ACC112 (cell line): ENCODE measurements around the gene CEP41.

ENCODE experiments used
- H2AFZ ChIP-seq: fragments of 200-600 bp; sonication (generic); one replicate; pipeline ENCODE4 v1.6.0; 2017; ENCODE audit warnings: antibody characterized with exemption, low read length; ENCODE audit not compliant: unreplicated experiment
- H3K27ac ChIP-seq: fragments of 200-600 bp; sonication (generic); 2 replicates; pipeline ENCODE4 v1.5.1; 2014; ENCODE audit warnings: low read depth, mild to moderate bottlenecking, antibody characterized with exemption, low read length, moderate library complexity
- H3K27me3 ChIP-seq: fragments of 200-600 bp; sonication (generic); 2 replicates; pipeline ENCODE4 v1.6.1; 2014; ENCODE audit warnings: mild to moderate bottlenecking, antibody characterized with exemption, low read length, moderate library complexity, mixed read lengths; ENCODE audit not compliant: insufficient read depth
- H3K36me3 ChIP-seq: fragments of 200-600 bp; sonication (generic); 2 replicates; pipeline ENCODE4 v1.6.1; 2016; ENCODE audit warnings: mild to moderate bottlenecking, antibody characterized with exemption, low read length, moderate library complexity, mixed read lengths; ENCODE audit not compliant: insufficient read depth
- H3K4me1 ChIP-seq: fragments of 200-600 bp; sonication (generic); one replicate; pipeline ENCODE4 v1.6.1; 2016; ENCODE audit warnings: low read length, mixed read lengths; ENCODE audit not compliant: insufficient read depth, unreplicated experiment, control insufficient read depth
- H3K4me3 ChIP-seq: fragments of 200-600 bp; sonication (generic); 2 replicates; pipeline ENCODE4 v1.5.1; 2014; ENCODE audit warnings: mild to moderate bottlenecking, low read depth, low read length
- H3K79me2 ChIP-seq: fragments of 200-600 bp; sonication (generic); one replicate; pipeline ENCODE4 v1.6.0; 2016; ENCODE audit warnings: low read length; ENCODE audit not compliant: control insufficient read depth, unreplicated experiment, insufficient read depth

Gene CEP41

DNA sequence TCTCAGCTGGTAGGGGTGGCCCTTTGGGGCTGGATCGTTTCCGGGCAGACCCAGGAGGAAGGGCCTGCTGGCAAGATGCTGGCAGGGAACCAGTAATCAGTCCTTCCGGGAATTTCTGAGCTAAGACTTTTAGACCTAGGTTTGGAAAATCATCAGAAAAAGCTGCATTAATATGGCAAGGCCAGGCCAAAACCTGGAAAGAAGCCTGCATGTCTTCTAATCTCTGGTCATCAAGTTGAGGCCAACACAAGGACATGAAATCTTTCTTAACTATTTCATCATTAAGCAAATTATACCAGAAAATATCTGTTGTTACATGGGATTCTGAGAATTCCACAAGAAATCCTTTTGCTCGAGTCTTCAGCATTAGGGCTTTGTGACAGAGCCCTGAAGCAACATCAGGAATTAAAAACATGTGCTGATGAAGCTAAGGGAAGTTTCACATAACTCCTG, 40.7 kb downstream of the CEP41 start:
- H3K79me2 ChIP-seq, result no peaks in the 10 kb centered on the region
- H3K36me3 ChIP-seq, result peaks cover 8% of the 10 kb centered on the region; the same call in 1 of the 2 replicates
- no peak overlapping the region for H3K4me3 ChIP-seq
- H3K27ac ChIP-seq, result no peak overlapping the region
- H3K4me1 ChIP-seq, result no peaks in the 10 kb centered on the region
- H2AFZ ChIP-seq, result no peak overlapping the region
- H3K27me3 ChIP-seq, result no peaks in the 10 kb centered on the region

DNA sequence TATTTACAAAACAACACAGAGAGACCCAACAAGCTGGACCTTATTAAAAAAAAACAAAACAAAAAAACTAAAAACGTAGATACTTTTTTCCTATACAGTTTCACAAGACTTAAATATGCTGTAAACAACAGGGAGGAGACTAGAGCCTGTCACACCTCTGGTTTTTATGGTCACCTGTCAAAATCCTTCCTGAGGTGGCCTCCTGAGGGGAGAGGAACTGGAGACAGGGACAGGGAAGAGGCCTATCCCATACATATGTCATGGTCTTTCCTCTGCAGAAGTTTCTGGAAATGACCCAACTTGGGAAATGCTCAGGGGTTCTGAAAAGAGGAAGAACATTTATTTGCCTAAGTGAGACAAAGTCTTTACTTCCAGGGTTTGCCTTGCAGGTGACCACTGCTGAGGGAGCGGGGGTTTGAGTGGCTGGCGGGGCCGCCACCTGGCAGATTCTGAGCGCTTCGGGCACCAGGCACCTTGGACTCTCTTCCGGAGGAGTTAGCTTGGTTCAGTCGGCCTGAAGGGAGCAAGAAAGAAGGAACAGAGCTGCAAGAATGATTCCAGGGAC, 42.2 kb downstream of the CEP41 start:
- H3K27ac ChIP-seq, result no peak overlapping the region
- no peaks in the 10 kb centered on the region for H3K27me3 ChIP-seq
- no peak overlapping the region for H3K4me3 ChIP-seq
- no peaks in the 10 kb centered on the region for H3K79me2 ChIP-seq
- H3K36me3 ChIP-seq, result peaks cover 8% of the 10 kb centered on the region; the same call in 1 of the 2 replicates
- no peaks in the 10 kb centered on the region for H3K4me1 ChIP-seq
- H2AFZ ChIP-seq, result no peak overlapping the region

DNA sequence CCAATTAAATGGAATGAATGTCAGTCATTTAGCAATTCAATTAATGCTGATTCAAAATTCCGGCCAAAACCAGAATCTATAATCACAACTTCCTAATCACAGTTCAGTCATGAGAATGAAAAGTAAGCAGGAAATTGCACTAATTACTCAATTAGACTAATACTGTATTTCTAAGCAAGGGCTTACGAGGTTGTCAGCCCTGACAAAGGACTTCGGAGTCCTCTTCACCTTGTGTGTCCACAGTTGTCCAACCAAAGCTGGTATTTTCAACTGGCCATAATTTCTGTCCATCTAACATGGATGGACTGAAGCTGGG, 43.1 kb downstream of the CEP41 start:
- peaks cover 5% of the 10 kb centered on the region for H3K4me1 ChIP-seq
- H3K27ac ChIP-seq, result no peak overlapping the region
- peaks cover 8% of the 10 kb centered on the region; the same call in 1 of the 2 replicates for H3K36me3 ChIP-seq
- H3K79me2 ChIP-seq, result no peaks in the 10 kb centered on the region
- H3K4me3 ChIP-seq, result no peak overlapping the region
- H3K27me3 ChIP-seq, result no peaks in the 10 kb centered on the region
- H2AFZ ChIP-seq, result no peak overlapping the region

DNA sequence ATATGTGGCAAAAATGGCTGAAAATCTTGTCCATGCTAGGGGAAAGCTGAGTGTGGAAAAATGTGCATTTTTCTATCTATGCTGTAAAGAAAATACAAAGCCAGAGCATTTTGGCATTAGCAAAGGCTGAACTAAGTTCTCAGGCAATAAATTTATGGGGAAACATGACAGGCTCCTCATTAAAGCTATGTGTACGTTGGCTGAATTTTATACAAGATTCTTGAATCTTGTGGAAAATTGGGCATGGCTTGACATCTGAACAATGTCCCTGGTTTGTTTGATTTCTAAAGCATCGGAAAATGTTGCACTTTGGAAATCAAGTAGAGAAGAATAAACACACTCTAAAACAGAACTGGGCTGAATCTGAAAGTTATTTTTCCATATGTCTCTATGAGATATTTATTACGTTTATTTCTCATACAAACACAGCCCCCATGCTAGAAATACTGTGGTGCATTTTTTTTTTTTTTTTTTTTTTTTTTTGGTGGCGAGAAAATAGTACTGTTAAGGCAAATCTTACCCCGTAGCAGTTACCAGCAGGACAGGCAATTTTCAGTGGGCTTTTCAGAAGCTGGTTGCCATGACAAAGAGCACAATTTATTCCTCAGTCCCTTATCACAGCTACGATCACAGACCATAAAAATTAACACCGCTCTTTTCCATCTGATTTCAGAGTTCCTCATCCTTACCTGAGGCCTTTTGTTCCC, 43.6 kb downstream of the CEP41 start:
- Histone ChIP-seq H3K79me2 (no peaks in the 10 kb centered on the region), H3K27ac (no peak overlapping the region), H3K27me3 (no peaks in the 10 kb centered on the region), H2AFZ (no peak overlapping the region), H3K4me3 (no peak overlapping the region), H3K36me3 (peaks cover 8% of the 10 kb centered on the region; the same call in 1 of the 2 replicates), H3K4me1 (peaks cover 10% of the 10 kb centered on the region)

DNA sequence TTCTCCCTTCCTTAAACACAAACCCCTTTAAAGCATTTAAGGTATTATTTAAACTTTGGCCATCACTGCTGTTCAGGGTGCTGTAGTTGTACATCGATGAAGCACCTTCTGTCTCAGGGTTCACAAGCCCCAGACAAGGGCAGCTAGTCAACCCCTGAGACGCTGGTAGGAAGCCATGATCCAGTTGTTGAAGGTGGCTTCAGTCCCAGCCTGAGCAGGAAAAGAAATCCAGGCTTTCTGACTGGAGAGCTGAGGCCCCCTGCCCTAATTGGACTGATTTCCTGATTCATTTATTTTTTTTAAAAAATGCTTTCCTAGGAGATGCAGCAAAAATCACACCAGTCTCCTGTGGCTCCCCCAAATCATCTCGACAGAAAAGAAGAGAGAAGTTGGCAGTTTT, 44.7 kb downstream of the CEP41 start:
- H3K79me2 ChIP-seq, result no peaks in the 10 kb centered on the region

DNA sequence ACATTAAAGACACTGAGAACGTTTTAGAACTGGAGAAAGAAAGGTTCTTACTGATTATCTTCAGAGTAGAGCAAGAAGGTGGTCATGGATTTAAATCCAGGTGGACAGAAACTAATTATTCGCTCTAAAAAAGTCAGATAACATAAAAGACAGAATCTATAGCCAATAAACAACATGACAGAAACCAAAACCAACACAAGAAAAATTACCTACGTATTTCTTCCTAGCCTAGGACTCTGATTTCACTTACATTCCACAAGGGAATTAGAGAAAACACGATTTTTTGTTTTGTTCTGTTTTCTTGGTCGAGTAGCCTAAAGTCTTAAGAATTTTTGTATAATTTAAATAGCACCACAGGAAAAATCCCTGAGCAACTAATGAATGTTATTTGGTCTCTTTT, 45.4 kb downstream of the CEP41 start:
- H3K4me1 ChIP-seq, result peaks cover 17% of the 10 kb centered on the region
- no peak overlapping the region for H2AFZ ChIP-seq
- H3K27ac ChIP-seq, result no peak overlapping the region
- no peak overlapping the region for H3K4me3 ChIP-seq
- H3K79me2 ChIP-seq, result no peaks in the 10 kb centered on the region
- H3K36me3 ChIP-seq, result peaks cover 8% of the 10 kb centered on the region; the same call in 1 of the 2 replicates
- no peaks in the 10 kb centered on the region for H3K27me3 ChIP-seq

More for the DNA sequence above, 44.7 kb downstream of the CEP41 start:
- Histone ChIP-seq H3K4me1 (peaks cover 17% of the 10 kb centered on the region), H3K27me3 (no peaks in the 10 kb centered on the region), H3K4me3 (no peak overlapping the region), H2AFZ (no peak overlapping the region), H3K27ac (no peak overlapping the region), H3K36me3 (peaks cover 8% of the 10 kb centered on the region; the same call in 1 of the 2 replicates)

DNA sequence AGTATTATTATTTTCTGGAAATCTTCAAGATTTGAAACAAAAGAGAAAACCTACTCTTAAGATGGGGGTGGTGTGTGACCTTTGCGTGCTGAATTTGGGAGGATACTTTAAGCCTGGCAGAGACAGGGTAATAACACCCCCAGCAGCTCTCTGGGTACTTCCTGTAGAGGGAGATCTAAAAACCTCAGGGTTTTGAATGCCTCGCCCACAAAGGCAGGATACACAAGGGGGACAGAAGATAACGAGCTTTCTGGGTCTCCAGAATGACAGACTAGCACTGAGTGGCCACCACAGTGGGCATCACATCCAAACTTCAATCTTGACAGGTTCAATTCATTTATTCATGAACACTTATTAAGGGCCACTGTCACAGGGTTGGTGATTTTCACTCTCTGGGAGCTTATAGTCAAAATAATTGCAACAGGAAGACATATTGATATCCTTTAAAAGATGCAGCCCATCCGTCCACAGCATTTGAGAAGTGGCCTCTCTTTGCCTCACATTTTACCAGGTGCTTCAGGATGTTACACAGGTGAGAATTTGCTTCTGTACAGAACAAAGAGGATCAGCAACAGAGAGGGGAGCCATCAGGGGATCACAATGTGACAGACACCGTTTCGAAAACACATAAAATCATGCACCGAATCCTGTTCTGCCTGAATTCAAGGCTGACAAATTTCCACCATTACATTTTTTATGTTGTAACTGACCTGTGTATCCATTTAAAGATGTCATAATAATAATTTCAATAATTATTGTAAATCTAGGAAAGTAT, 46.2 kb downstream of the CEP41 start:
- H3K27ac ChIP-seq, result no peak overlapping the region

DNA sequence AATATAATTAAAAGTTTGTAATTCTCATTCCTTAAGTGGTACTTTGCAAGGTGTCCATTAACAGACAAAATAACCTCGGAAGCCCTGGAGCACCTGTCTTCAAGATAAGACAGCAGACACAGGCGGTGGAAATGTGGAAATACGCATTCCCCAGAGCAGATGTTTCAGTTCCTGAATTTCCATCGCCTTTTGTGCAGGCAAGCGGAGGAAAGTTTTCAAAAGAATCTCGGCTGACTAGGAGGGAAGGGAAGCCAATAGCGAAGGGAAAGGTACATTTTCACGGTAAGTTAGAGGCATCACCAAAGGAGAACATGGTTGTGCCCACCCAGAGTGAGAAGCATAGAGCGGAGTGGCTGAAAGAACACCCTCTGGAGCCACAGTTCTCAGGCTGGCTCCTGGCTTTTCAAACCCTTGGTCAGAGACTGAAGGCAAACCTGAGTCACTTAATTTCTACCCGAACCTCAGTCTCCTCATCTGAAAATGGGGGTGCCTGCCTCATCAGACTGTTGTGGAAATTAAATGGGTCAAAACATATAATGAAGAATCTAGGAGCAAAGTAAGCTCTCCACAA, 46.9 kb downstream of the CEP41 start:
- Histone ChIP-seq H3K4me1 (peaks cover 17% of the 10 kb centered on the region), H2AFZ (no peak overlapping the region), H3K79me2 (no peaks in the 10 kb centered on the region), H3K4me3 (no peak overlapping the region), H3K27me3 (no peaks in the 10 kb centered on the region), H3K27ac (no peak overlapping the region), H3K36me3 (peaks cover 8% of the 10 kb centered on the region; the same call in 1 of the 2 replicates)

More for the DNA sequence above, 46.2 kb downstream of the CEP41 start:
- Histone ChIP-seq H3K4me3 (no peak overlapping the region), H3K4me1 (peaks cover 17% of the 10 kb centered on the region), H3K36me3 (peaks cover 8% of the 10 kb centered on the region; the same call in 1 of the 2 replicates), H3K79me2 (no peaks in the 10 kb centered on the region), H2AFZ (no peak overlapping the region), H3K27me3 (no peaks in the 10 kb centered on the region)

DNA sequence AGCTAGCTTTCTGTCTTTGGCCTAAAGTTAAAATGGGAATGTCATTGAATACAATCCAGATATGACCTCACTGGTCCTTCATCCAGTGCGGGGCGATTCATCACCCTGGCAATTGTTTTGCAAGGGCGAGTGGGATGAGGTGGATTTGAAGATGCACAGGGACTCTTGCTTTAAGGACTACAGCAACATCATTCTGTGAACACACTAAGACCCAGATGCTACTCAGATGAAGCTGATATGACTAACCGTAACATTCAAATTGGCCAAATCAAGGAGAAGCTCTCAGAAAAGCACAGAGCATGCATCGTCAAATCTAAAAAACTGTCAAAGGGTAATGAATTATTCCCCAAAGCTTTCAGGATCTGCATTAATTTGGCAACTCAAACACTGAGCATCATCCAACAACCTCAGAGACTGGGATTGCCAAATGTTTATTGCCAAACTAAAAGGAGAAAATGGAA, 47.7 kb downstream of the CEP41 start:
- peaks cover 17% of the 10 kb centered on the region for H3K4me1 ChIP-seq
- peak overlapping the region; percentile 13; the same call in 1 of the 2 replicates for H3K27ac ChIP-seq
- no peak overlapping the region for H3K4me3 ChIP-seq
- H3K36me3 ChIP-seq, result peaks cover under 1% of the 10 kb centered on the region; the same call in 1 of the 2 replicates
- H3K79me2 ChIP-seq, result no peaks in the 10 kb centered on the region
- H3K27me3 ChIP-seq, result no peaks in the 10 kb centered on the region
- no peak overlapping the region for H2AFZ ChIP-seq

DNA sequence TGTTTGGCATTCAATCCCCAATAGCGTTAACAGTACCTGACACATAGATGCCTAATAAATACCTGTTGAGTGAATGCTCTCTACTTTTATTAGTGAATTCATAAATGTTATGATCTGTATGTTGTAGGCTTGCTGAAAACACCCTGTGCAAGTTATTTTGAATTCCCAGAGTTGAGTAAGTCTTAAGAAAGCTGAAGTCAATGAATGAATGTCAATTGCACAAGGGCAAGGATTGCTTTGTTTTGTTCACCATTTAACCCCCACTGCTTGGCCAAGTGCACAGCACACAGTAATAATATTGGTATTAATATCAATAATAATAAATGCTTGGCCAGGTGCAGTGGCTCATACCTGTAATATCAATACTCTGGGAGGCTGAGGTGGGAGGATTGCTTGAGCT, 50.3 kb downstream of the CEP41 start:
- no peaks in the 10 kb centered on the region for H3K79me2 ChIP-seq
- H3K4me1 ChIP-seq, result peaks cover 17% of the 10 kb centered on the region
- H3K36me3 ChIP-seq, result no peaks in the 10 kb centered on the region
- H2AFZ ChIP-seq, result no peak overlapping the region
- H3K27ac ChIP-seq, result no peak overlapping the region
- H3K27me3 ChIP-seq, result no peaks in the 10 kb centered on the region
- no peak overlapping the region for H3K4me3 ChIP-seq
